Mesothelial cell of epicardium (in vitro differentiated cells): ENCODE measurements around the gene KIF16B. TPM values are rescaled to one million over a fixed set of nuclear protein-coding genes. Genes with fewer than 3 reads are reported as not detected.

Experiments
- DNase-seq, 2 experiments: peaks; one replicate each; pipeline ENCODE4 v3.0.0; 2021; ENCODE audit warnings: low spot score in 2 of 2; ENCODE audit not compliant: unreplicated experiment in 2 of 2
- H3K27ac Mint-ChIP-seq: 2 replicates; pipeline ENCODE4 v1.8.0; 2021; ENCODE audit warnings: mixed read lengths
- H3K27me3 Mint-ChIP-seq: 2 replicates; pipeline ENCODE4 v1.8.0; 2021; ENCODE audit warnings: low read depth, mixed read lengths
- H3K36me3 Mint-ChIP-seq: 2 replicates; pipeline ENCODE4 v1.8.0; 2021; ENCODE audit warnings: mixed read lengths
- H3K4me1 Mint-ChIP-seq: 2 replicates; pipeline ENCODE4 v1.8.0; 2021; ENCODE audit warnings: mixed read lengths
- H3K4me3 Mint-ChIP-seq: 2 replicates; pipeline ENCODE4 v1.8.0; 2021; ENCODE audit warnings: mild to moderate bottlenecking, moderate library complexity, mixed read lengths
- H3K9me3 Mint-ChIP-seq: 2 replicates; pipeline ENCODE4 v1.8.0; 2021; ENCODE audit warnings: mixed read lengths
- total RNA-seq: library from RNA; stranded (reverse); gene quantifications from 3 replicates; pipeline ENCODE4 v1.2.1, GENCODE V29; 2021
- TF ChIP-seq, protein P1 (sequence below): fragments of 200-600 bp; sonication (generic); IDR thresholded peaks from one replicate; pipeline ENCODE4 v1.5.0; 2021; ENCODE audit warnings: antibody characterized with exemption; ENCODE audit not compliant: unreplicated experiment

The KIF16B gene
- total RNA-seq, 1 donor from 2014 or later = 12.8 TPM

DNA sequence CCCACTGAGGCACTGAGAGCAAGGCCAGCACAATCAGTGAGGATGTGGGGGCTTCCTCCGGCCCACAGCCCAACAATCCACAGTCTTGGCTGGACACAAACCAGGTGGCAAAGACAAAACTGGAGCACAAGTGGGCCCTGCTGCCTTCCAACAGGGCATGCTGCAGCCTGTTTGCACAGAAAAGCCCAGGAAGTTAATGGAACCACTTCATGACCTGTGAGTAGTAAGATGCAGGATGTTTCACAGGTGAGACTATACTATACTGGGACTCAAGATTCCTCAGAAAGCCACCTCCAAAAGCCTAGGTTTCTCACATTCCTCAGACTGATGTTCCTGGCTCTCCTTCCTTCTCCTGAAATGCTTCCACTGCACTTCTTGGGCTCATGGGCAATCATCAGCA is 235.5 kb downstream of the KIF16B start:
- no peak for DNase-seq
- H3K4me3 Mint-ChIP-seq = no peak overlapping the region
- H3K36me3 Mint-ChIP-seq = peaks cover 20% of the 10 kb centered on the region
- H3K4me1 Mint-ChIP-seq = no peaks in the 10 kb centered on the region
- H3K27me3 Mint-ChIP-seq = no peaks in the 10 kb centered on the region
- peaks cover 15% of the 10 kb centered on the region for H3K9me3 Mint-ChIP-seq
- TF ChIP-seq, protein P1, sequence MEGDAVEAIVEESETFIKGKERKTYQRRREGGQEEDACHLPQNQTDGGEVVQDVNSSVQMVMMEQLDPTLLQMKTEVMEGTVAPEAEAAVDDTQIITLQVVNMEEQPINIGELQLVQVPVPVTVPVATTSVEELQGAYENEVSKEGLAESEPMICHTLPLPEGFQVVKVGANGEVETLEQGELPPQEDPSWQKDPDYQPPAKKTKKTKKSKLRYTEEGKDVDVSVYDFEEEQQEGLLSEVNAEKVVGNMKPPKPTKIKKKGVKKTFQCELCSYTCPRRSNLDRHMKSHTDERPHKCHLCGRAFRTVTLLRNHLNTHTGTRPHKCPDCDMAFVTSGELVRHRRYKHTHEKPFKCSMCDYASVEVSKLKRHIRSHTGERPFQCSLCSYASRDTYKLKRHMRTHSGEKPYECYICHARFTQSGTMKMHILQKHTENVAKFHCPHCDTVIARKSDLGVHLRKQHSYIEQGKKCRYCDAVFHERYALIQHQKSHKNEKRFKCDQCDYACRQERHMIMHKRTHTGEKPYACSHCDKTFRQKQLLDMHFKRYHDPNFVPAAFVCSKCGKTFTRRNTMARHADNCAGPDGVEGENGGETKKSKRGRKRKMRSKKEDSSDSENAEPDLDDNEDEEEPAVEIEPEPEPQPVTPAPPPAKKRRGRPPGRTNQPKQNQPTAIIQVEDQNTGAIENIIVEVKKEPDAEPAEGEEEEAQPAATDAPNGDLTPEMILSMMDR = no peak
- no peak overlapping the region for H3K27ac Mint-ChIP-seq

DNA sequence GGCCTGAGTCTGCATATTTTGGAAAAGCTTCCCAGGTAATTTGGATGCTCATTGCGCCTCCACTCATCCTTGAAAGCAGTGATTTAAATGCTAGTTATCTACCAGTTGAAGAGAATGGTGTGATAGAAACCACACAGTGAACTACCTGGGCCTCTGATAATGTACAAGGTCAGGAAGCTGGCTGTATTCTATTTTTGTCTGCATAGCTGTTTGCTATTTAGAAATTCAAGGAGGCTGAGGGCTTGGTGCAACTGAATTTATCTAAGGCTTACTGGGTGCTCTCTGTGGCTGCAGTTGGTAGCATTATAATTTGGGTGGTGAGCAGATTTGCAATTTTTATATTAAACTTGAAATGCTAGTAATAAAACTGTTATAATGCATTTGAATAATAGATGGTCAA is 245.6 kb downstream of the KIF16B start:
- peaks cover 44% of the 10 kb centered on the region for H3K36me3 Mint-ChIP-seq
- no peak overlapping the region for H3K27ac Mint-ChIP-seq
- peaks cover 3% of the 10 kb centered on the region for H3K4me1 Mint-ChIP-seq
- TF ChIP-seq, protein P1 = no peak
- H3K27me3 Mint-ChIP-seq = no peaks in the 10 kb centered on the region
- no peak for DNase-seq
- H3K4me3 Mint-ChIP-seq = no peak overlapping the region
- peaks cover 19% of the 10 kb centered on the region for H3K9me3 Mint-ChIP-seq

DNA sequence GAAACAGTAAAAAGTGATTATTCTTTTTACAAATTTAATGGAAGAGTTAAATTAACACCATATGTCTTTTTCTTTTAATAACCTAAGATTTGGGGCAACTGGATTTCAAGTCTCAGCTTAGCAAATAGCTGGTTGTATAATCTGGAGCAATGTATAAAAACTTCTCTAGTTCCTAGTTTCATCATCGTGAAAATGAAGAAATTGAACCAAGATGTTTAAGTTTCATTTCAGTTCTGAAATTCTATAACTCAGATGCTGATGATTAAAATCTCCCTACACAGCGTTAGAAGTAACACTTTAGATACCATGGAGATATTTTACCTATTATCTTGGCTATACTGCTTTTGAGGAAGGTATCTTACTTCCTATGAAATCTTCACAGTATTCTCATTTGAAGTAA is 252.0 kb downstream of the KIF16B start:
- no peaks in the 10 kb centered on the region for H3K4me1 Mint-ChIP-seq
- no peak for DNase-seq
- TF ChIP-seq, protein P1 = no peak
- peaks cover 32% of the 10 kb centered on the region for H3K36me3 Mint-ChIP-seq
- no peak overlapping the region for H3K4me3 Mint-ChIP-seq
- no peak overlapping the region for H3K27ac Mint-ChIP-seq
- peaks cover 31% of the 10 kb centered on the region for H3K9me3 Mint-ChIP-seq
- no peaks in the 10 kb centered on the region for H3K27me3 Mint-ChIP-seq

DNA sequence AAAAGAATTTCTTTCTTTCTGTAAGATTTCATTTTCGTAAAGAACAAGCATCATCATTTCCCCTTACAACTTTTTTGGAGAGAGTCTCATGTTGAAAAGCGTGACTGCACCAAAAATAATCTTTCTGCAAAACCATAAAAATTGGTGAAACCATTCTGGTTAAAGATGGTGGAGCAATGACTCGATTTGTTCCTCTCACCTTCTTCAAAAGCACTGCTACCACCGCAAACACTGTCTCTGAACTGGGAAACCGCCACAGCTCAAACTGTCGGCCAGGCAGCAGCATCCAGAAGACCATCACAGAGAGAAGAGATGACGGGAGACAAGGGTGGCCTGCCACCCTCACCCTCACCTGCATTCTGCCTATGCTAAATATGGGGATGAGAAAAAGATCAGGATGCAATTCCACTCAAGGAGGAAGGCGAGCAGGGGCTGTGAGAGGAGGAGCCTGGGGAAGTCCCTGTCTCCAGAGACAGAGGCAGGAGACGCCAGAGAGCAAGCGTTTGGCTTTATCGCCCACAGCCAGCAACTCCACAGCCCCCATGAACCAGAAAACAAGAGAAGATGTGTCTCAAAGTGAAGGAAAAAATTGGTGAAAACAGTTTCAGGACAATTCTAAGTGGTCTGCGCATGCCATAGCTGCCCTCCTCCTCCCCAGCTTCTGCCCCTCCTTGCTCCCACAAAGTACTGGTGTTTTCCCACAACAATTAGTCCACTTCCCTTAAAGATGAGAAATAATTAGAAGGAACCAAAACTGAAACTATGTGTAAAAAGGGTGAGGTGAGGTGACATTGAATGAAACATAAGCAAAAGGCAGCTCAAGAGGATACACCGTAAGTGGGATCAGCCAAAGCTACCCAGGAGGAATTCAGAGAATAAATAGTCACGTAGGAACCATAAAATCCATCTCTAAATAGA is 255.5 kb downstream of the KIF16B start:
- no peaks in the 10 kb centered on the region for H3K4me1 Mint-ChIP-seq
- DNase-seq = no peak
- no peaks in the 10 kb centered on the region for H3K27me3 Mint-ChIP-seq
- TF ChIP-seq, protein P1 = no peak
- peaks cover 18% of the 10 kb centered on the region for H3K9me3 Mint-ChIP-seq
- peaks cover 24% of the 10 kb centered on the region for H3K36me3 Mint-ChIP-seq
- no peak overlapping the region for H3K27ac Mint-ChIP-seq
- H3K4me3 Mint-ChIP-seq = no peak overlapping the region

DNA sequence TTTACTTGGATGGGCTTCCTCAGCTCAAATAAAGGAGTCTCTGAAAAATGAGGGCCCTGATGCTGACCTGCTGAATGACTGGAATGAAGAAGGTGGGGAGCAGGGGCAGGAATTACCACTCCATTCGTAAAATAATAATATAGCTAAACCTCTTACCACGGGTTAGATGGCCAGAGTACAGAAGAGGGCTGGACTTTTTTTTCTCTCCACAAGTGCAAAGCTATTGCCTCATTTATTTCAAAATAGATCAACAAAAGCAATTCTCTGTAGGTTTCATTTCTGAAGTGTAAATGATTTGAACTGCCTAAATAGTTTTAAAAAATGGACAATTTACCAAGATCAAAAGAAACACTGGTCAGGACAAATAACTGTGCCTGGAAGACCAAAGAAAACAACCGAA is 256.7 kb downstream of the KIF16B start:
- H3K27me3 Mint-ChIP-seq = no peaks in the 10 kb centered on the region

More for the DNA sequence above, 256.7 kb downstream of the KIF16B start:
- TF ChIP-seq, protein P1 = no peak
- no peak for DNase-seq
- H3K27ac Mint-ChIP-seq = no peak overlapping the region
- H3K4me1 Mint-ChIP-seq = no peaks in the 10 kb centered on the region
- H3K36me3 Mint-ChIP-seq = peaks cover 25% of the 10 kb centered on the region
- peaks cover 18% of the 10 kb centered on the region for H3K9me3 Mint-ChIP-seq
- no peak overlapping the region for H3K4me3 Mint-ChIP-seq
